ENCODE measurements around the gene NPEPL1.

DNA sequence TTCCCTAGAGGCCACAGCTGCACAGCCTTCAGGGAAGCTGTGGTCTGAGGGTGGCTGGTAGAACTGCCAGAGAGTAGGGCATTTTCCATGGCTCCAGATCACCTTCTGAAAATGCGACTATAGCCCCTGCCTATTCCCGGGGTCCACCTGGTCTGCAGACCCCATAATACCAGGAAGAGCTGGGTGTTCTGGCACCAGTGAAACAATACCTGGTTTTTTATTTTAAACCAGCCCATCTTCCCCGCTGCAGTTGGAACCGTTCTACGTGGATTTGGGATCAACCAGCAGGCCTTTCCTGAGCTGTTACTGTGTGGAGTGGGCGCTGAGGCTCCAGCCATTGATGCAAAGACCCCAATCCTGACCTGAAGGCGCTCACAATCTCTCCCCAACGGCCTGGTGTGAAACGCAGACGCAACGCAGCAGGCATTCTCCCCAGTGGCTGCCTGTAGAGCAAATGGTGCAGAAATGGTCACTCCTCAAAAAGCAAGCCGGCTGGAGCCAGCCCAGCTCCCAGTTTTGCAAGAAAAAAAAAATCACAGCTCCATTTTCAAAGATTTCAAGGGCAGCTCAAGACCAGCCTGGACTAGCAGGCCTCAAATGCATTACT lies 11.3 kb downstream of the NPEPL1 start:
- TF ChIP-seq POLR2AphosphoS5 (IDR thresholded peaks at IDR 0.05; ENCODE audit: insufficient read depth in 1 of 2, low read depth in 1 of 2) = no peak
- TF ChIP-seq, protein P1, sequence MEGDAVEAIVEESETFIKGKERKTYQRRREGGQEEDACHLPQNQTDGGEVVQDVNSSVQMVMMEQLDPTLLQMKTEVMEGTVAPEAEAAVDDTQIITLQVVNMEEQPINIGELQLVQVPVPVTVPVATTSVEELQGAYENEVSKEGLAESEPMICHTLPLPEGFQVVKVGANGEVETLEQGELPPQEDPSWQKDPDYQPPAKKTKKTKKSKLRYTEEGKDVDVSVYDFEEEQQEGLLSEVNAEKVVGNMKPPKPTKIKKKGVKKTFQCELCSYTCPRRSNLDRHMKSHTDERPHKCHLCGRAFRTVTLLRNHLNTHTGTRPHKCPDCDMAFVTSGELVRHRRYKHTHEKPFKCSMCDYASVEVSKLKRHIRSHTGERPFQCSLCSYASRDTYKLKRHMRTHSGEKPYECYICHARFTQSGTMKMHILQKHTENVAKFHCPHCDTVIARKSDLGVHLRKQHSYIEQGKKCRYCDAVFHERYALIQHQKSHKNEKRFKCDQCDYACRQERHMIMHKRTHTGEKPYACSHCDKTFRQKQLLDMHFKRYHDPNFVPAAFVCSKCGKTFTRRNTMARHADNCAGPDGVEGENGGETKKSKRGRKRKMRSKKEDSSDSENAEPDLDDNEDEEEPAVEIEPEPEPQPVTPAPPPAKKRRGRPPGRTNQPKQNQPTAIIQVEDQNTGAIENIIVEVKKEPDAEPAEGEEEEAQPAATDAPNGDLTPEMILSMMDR (IDR thresholded peaks at IDR 0.05) = no peak
